Glomerular visceral epithelial cell (primary cell): ENCODE data around the gene GPR15LG.
"Not testable (repeated sequence)": the region's sequence is repeated elsewhere in the genome, so short reads cannot be mapped to it uniquely, and the experiment has no call there.

ENCODE experiments used
- DNase-seq: peaks from one replicate; pipeline ENCODE4 v3.0.0-alpha.2; 2016; ENCODE audit errors: extremely low spot score

GPR15LG gene

DNA sequence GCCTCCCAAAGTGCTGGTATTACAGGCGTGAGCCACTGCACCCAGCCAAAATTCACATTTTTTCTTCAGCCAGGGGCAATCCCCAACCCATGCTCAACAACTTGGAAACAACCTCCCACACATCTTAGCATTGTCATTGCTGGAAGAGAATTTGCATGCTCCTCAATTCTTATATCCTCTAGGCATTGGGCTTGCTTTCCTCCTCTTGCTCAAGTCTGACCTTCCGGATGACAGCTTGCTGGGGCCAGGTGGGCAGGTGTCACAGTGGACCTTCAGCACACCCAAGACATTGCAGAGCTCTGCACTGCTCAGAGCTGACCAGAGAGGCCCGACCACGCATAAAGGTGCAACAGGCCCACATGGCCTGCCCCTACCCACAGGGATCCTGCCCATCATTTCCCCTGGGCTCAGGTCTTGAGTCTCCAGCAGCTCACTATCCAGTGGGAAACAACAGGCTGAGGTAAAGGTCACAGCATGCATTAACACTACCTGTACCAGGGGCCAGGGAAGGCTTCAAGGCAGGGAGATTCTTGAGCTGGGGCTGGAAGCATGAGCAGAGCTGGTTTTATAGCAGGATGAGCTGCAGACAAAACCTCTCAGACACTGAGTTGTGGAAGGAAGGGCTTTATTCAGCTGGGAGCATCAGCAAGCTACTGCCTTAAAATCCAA lies 6.8 kb upstream of the GPR15LG start:
- no peak for DNase-seq

DNA sequence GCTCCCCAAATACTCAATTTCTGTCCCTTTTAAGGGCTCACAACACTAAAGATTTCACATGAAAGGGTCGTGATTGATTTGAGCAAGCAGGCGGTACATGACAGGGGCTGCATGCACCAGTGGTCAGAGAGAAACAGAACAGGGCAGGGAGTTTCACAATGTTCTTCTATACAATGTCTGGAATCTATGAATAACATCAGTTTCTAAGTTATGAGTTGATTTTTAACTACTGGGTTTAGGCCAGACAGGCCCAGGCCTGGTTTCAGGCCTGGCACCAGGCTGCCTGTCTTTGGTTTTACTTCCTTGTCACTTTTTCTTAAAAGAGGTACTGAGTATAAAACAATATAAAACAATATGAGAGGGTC lies 6.3 kb upstream of the GPR15LG start:
- DNase-seq: peak; percentile 45

DNA sequence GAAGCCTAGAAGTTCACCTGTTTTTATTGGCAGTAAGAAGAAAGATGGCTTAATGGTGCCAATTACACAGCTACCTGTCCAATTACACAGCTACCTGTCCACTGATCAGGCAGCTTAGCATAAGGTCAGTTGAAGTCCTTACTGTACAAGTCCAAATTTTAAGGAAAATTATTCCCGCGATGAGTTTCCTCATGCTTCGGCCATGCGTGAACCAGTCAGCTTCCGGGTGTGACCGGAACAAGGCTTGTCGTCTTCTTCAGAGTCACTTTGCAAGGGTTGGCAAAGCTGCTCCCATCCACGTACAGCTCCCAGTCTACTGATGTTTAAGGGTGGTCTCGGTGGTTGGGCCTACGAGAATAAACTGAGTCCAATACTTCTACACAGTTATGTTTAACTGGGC lies 5.2 kb upstream of the GPR15LG start:
- DNase-seq: not testable (repeated sequence)

DNA sequence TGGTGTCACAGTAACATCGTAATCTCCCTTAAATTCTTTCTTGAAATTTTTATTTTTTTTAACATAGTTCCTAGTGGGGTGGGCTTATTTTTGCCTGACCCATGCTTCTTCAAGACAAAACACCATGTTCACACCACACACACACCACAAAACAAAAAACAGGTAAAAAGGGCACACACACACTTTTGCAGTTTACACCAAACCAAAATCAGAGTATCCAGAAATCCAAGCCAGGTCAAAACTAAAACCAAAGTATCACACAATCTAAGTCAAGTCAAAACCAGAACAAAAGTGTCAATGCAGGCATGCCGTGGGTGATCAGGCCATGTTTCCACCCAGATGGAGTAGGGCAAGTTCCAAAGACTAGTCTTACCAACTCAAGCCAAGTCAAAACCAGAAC lies 2.4 kb upstream of the GPR15LG start:
- not testable (repeated sequence) for DNase-seq

DNA sequence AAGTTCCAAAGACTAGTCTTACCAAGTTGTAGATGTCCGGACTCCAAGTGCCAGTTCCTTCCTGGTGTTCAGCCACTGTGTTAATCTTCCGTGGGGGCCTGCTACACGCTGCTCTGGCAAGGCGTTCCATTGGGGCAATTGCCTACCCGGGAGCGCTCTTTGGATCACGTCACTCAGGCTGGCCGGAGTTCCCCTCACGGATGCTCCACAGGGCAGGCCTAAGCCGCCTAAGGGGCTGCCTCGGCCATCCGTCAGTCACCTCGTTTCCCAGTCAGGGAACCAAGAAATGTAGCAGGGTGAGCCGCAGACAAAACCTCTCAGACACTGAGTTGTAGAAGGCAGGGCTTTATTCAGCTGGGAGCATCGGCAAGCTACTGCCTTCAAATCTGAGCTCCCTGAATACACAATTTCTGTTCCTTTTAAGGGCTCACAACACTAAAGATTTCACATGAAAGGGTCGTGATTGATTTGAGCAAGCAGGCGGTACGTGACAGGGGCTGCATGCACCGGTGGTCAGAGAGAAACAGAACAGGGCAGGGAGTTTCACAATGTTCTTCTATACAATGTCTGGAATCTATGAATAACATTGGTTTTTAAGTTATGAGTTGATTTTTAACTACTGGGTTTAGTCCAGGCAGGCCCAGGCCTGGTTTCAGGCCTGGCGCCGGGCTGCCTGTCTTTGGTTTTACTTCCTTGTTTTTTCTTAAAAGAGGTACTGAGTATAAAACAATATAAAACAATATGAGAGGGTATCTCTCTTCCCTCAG lies 1.7 kb upstream of the GPR15LG start:
- DNase-seq: peak; percentile 90

DNA sequence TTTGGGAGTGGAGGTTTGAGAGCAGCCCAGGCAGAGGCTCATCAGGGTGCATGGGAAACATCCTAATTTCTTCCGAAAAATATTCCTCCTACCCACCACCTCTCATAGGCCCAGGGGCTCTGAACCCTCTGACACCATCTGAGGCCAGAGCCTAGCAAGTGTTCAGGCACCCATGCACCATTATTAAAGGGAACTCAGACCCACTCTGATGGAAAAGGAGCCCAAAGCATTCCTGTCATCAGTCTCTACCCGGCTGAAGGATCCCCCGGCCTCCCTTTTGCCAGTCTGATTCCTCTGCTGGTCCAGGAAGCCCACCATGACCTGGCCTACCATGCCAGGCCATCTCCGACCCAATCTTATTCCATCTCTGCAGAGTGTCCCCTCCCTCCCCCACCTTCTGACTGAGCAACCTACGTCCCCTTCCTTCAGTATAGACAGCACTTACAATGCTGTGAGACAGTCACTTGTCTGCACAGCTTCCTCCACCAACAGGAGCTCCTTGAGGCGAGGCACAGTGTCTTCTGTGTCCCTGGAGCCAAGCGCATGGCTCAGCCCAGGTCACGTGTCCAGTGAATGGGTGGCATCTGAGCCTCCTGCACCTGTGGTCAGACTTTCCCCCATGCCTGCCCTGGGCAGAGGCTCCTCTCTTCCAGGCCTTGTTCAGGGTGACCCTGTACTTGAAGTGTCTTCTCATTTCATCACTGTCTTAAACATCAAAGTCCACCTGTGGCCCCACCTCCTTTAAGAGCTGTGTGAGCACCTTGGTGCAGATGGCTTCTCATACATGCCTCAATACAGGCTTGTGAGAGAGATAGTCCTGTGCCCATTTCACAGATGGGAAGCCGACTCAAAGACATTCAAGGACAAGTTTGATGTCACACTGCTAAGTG lies 889 bp upstream of the GPR15LG start:
- no peak for DNase-seq

DNA sequence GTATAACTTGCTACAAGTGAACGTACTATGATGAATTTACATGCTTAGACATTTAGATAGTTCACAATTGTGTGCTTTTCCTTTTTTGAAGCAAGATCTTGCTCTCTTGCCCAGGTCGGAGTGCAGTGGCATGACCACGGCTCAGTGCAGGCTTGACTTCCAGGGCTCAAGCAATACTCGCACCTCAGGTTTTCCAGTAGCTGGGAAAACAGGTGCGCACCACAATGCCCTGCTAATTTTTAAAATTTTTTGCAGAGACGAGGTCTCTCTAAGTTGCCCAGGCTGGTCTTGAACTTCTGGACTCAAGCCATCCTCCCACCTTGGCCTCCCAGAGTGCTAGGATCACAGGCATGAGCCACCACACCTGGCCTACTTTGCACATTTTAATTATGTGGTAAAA lies 1.8 kb downstream of the GPR15LG start:
- DNase-seq: no peak

DNA sequence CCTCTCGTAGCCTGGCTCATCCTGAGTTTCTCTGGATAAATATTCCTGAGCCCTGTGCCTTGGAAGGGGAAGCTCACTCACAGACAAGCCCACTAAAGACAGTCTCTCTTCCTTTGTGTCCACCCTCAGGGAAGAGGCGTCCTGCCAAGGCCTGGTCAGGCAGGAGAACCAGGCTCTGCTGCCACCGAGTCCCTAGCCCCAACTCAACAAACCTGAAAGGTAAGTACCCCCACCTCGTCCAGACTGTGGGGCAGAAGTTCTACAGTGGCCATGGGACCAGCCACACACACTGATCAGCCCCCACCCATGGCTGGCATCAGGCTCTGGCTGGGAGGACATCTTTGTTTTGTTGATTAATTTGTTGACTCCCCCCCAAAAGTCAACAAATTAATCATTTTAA lies 2.8 kb downstream of the GPR15LG start:
- DNase-seq: no peak

DNA sequence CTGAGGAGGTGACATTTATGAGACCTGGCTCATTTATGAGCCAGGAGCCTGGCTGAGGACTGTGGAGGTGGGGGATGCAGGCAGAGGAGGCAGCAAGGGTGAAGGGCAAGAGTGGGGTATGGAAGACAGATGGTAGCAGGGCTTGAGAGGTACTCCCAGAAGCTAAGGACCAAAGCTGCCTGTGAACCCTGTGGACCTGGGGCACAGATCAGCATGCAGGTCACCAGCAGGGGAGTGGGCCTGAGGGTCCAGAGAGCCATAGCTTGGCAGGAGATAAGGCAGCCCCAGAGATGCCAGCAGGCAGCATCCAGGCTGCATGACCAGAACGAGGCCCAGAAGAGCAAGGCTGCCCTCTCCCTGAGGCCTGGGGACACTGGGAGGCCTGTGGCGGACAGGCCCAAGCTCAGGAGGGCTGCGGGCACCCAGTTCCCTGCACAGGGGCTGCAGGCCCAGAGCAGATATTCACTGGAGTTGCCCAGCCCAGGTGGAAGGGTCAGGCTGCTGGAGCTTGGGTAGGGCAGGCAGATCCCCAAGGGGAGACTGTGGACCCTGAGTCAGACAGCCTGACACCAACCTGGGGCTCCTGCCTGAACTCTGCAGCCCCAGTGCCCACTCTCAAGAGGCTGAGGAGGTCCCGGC lies 3.4 kb downstream of the GPR15LG start:
- no peak for DNase-seq

DNA sequence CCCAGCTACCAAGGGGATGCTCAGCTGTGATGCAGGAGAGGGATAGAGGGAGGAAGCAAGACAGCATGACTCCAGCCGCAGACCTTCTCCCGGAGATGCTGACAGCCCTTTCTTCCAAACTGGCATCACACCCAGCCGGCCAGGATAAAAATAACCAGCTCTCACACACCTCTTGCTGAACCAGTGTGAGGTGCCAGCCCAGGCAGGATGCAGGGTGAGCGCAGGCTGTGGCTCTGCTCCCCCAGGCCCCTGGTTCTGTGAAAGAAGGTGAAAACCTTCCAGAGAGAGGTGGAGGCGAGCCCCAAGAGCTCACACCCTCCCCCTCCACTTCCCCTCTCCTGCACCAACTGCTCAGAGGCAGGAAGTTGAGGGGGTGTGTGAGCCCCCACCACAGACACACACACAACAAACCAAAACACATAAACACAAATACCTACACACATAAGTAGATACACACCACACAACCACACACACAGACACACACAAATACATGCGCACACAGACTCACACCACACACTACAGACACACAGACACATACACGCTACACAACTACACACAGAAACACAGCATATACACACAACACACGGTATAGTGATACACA lies 4.0 kb downstream of the GPR15LG start:
- no peak for DNase-seq

DNA sequence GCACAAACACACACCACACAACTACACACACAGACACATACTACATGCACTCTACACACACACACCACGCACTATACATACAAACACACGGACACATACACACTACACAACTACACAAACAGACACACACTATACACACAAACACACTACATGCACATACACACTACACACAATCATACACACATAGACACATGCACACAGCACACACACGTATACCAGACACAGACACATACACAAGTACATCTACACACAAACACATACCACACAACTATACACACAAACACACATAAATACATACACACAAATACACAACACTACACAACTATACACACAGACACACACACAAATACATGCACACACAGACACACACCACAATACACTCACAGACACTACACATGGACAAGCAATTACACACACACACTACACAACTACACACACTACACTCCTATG lies 4.6 kb downstream of the GPR15LG start:
- no peak for DNase-seq

DNA sequence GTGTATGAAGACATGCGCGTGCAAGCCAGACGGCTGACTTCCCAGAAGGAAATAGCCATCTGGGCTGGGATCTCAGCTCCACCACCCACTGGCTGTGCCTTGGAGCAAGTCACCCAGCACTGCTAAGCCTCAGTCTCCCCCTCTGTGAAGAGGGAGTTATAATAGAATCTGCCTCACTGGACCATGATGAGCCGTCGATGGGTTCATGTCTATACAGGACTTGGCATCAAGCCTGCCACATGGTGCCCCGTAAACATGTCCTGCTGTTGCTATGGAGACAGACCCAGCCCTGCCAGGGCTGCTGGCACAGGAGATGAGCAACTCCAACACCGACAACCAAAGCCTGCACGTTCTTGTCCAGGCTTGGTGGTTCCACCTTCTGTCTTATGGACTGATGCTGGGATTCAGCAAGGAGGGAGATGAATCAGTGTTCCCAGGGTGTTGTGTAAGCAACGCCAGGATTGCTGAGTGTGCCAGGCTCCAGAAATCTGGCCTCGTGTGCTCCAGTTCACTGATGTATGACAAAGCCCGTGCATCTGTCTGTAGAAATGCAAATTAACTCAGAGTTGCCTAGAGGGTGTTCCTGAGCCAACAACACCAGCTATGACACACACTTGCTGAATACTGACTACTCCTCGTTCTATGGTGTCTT lies 5.6 kb downstream of the GPR15LG start:
- peak; percentile 92 for DNase-seq

DNA sequence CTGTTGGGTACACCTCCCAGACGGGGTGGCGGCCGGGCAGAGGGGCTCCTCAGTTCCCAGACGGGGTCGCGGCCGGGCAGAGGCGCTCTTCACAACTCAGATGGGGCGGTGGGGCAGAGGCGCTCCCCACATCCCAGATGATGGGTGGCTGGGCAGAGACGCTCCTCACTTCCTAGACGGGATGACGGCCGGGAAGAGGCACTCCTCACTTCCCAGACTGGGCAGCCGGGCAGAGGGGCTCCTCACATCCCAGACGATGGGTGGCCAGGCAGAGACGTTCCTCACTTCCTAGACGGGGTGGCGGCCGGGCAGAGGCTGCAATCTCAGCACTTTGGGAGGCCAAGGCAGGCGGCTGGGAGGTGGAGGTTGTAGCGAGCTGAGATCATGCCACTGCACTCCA lies 6.8 kb downstream of the GPR15LG start:
- not testable (repeated sequence) for DNase-seq

DNA sequence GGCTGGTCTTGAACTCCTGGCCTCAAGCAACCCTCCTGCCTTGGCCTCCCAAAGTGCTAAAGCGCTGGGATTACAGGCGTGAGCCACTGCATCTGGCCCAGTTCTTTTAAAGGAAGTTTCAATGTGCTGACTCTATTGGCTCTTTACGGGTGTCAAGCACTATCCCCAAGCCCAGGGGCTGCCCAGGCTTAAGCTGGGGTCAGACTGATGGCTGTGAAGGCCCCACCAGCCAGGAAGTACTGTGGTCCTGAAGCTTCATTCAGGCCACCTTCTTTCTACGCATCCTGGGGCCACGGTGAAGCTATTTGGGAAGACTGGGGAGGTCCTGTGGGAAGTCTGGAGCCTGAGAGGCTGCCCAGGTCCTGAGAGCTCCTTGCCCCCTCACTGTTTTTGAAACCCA lies 8.0 kb downstream of the GPR15LG start:
- no peak for DNase-seq

DNA sequence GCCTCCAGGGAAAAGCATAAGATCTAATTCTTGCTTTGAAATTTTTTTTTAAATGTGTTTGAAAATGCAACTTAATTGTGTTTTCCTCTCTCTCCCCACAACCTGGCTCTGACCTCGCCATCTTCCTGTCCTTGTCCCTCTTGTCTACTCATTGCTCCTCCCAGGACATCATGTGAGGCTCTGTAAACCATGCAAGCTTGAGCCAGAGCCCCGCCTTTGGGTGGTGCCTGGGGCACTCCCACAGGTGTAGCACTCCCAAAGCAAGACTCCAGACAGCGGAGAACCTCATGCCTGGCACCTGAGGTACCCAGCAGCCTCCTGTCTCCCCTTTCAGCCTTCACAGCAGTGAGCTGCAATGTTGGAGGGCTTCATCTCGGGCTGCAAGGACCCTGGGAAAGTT lies 10.9 kb downstream of the GPR15LG start:
- DNase-seq: no peak

DNA sequence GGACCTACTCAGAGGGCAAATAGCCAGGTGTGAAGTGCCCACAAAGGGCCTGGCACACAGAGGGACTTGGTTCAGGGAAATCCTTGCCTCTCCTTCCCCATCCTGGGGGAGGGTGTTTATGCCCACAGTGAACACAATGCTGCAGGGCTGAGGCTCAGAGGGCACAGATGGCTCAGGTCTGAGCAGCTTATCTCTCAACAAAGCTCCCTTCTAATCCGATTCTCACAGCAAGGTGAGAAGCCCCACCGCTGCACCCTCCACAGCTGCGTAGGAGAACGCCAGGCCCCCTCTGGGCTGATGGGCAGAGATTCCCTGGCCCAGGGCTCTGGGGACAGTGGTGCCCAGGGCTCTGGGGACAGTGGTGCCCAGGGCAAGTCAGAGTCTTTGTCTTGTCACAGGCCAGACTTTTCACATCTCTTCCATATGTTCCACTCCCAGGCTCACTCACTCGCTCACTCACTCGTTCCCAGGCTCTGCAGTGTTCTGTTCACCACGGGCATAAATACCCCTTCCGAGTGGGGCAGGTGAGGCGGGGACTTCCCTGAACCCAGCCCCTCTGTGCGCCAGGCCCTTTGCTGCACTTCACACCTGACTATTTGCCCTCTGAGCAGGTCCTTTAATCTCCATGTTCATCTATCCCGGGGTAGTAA lies 12.1 kb downstream of the GPR15LG start:
- DNase-seq: no peak

DNA sequence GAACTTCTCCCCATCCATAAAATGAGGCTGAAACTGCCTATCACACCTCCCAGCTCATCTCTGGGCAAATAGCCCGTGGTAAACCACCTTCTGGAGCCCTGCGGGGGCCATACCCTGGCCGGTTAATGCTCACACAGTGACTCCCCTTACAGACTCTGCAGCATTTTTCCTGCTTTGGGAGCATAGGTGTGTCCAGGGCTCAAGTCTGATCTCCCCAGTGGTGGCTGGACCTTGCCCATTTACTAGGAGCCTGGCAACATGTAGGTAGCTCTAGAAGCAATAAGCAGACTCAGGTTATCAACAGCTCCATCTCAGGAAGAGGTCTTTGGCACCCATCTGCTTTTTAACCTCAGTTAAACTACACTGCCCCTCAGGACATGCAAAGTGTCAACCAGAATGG lies 15.2 kb downstream of the GPR15LG start:
- no peak for DNase-seq

DNA sequence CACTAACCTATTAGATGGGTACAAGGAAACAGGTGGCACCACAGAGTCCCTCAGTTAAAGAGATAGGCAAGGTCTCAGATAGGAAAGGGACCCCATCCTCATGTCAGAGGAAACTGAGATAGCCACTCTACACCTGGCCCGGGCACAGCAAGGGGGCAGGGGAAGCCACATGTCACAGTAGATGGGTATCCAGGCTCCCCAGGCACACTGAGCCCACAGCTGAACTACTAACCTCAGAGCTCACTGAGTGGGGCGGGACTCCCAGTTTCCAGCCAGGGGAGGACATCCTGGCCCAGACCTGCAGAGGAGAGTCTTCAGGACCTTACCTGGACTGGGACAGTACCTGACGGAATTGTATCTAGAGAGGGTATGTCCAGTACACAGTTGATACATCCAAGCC lies 17.0 kb downstream of the GPR15LG start:
- DNase-seq: no peak

DNA sequence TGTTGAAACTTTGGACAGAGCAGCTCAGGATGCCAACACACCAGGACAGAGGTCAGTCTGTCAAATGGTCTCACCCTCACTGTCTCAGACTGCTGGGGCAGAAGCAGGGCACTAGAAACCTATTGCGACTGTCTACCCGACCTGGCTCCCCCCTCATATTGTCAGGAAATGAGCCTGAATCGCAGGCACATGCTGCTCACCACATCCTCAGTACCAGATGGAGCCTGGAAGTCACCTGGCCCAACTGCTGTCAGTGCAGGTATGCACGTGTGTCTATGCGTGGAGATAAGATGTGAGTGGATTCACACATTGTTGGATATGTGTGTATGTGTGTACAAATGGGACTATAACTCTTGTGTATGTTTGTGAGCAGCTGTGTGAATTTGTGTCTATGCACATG lies 17.5 kb downstream of the GPR15LG start:
- DNase-seq: no peak

DNA sequence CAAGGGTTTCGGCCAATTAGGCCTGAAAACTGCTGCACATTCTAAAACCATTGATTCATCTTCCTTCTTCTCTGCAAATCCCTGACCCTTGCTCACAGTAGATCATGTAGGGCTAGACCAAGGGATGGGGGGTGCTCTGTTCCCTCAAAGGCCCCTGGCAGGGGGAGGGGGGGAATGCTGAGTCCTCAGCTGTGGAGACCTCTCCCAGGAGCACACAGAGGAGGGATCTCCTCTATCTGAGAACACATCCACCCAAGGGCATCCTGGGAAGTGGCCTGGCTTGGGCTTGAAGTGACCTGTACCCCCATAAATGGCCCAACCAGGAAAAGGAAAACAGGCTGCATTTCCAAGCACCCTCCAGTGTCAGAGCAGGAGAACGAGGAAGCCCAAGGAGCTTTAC lies 19.7 kb downstream of the GPR15LG start:
- DNase-seq: no peak
